HG03108 (cell line): ENCODE data around the gene TMED3.

Experiments
- ATAC-seq: cut with Tn5 transposase; IDR thresholded peaks from one replicate; pipeline ENCODE4 v1.9.1; 2021; ENCODE audit warnings: moderate library complexity; ENCODE audit not compliant: unreplicated experiment

The TMED3 gene

DNA sequence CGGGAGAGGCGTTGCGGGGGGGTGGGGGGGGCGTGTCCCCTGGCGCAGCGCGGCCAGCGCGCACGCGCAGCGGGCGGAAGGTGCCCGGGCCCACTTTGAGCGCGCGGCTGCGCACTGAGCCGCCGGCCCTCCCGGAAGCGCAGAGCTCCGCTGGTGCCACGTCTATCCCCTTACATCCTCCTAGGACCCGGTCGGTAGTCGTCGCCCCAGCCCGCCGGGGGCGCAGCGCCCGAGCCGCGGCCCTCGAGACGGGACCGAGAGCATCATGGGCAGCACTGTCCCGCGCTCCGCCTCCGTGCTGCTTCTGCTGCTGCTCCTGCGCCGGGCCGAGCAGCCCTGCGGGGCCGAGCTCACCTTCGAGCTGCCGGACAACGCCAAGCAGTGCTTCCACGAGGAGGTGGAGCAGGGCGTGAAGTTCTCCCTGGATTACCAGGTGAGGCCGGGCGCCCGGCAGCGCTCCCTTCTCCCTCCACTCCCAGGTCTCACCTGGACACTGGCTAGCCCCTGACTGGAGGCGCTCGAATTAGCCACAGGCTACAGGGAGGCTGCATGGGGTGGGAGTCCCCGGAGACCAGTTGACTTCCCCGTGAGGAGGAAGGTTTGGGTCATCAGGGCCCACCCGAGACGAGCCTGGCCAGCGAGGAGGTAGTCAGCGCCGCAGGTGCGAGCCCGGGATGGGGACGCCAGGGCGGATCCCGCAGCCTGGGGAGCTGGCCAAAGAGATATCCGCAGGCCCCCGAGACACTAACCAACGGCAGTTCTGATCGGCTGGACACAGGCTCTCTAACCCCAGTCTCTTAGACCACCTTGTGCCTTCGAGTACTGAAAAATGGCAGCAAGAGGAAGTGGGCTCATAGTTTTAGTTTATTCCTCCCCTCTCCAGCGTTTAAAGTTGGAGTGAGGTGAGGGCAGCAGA is at the start of gene TMED3:
TSS of gene TMED3 (plus strand) at position 128 of the 916 bp plus-strand sequence. CDS start at position 266, 138 bp downstream.
- peak; percentile 94 for ATAC-seq

DNA sequence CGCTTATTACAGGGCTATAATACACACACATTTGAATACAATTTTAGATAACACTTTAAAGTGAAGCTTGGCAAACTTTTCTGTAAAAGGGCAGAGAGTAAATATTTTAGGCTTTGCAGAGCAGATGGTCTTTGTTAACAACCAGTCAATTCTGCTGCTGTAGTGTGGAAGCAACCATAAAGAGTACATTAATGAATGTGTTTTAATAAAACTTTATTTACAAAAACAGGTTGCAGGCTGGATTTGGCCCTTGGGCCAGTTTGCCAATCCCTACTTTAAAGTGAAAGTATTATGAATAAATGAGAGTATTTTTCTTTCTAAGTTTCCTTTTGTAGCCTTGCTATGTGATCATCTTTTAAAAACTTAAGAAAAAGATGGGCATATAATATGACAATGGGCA is 49.1 kb upstream of the TMED3 start:
- ATAC-seq: no peak

- no peak for ATAC-seq
Measured at GRCh38 chr15:79265167-79265566, 45.7 kb upstream of the TMED3 start.

DNA sequence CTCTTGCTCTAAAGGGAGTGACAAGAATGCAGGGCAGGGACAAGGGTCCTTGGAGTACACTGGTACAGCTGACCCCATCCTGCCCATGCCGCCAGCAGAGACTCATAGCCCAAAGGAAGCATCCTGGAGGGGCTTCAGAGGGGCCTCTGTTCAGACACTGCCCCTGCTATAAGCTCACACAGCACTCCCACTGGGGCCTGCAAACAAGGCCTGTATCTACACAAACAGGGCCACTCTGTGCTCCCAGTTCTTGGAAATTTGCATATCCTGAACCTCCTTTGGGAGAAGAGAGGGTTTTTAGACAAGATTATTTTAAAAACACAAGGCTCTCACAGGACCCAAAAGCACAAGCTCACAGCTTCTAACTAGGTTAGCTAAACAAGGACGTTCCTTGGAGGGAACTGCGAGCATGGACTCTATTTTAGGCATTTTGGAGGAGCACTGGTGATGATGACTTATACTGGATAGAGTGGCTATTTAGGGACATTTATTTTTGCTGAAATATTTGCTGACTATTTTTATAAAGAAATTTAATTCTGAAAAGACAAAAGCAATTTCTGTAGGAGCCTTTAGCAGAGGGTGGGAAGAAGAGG is 44.8 kb upstream of the TMED3 start:
- no peak for ATAC-seq

- ATAC-seq: no peak
Measured at GRCh38 chr15:79282371-79283251, 28.3 kb upstream of the TMED3 start, which contains the start of gene ANKRD34C. Gene ANKRD34C (plus strand): TSS chr15:79282722. CDS start chr15:79293285, 10,563 bp downstream.

DNA sequence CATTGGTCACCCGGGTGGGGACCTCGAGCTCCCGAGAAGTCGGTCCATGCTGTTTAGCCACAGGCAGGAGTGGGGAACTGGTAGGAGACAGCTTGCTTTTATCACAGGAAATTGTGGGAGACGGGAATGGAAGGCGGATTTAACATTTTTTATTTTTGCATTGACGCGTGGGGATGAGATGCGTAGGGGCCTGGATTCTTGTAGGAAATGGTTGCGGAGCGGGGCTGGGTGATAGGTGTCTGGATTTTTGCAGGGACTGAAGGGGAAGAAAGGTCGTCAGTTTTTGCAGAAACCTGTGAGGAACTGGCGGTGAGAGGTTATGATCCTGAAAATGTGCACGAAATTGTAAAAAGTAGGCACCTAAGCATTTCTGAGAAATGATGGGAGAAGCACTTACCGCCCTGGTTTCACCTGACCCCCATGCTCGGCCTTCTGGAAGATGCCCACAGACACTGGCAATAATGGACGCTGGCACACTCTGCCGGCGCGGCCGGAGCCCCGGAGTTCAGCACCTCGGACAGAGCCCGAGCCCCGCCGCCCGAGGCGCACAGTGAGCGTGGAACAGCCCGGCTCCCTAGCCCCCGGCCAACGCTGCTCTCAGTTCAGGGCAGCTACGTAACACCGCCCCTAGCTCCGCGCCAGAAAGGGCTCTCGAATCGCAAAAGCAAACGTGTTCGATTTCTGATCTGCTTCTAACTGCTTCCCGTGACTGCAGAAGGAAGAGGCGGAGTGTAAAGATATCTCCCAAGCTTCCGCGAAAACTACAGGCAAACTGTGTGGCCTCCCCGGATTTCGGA is 27.5 kb upstream of the TMED3 start:
- ATAC-seq: no peak

DNA sequence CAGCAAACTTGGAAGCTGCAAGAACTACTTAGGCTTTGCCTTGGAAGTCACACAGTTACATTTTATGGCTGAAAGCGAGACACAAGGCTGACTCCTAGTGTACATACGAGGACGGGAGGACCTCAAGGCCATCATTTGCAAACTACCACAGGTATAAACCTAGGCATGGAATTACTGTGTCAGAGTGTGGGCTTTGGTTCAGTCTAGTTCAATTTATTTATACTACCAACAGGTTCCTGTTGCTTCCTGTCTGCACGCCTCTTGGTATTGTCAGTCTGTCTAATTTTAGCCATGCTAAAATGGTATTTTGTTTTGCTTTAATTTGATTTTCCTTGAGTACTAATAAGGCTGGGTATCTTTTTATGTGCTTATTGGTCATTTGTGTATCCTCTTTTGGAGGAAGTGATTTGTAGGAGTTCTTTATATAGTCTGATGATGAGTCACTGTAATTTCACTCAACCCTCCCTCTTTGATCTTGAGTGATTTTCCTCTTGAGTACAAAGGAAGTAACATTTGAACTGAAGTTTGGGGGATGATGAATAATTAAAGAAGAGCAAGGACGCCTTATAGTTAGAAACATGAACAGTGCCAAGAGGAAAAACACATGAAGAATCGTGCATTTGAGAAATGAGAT is 20.2 kb upstream of the TMED3 start:
- ATAC-seq: no peak

- no peak for ATAC-seq
Measured at GRCh38 chr15:79292011-79292410, 18.9 kb upstream of the TMED3 start.

DNA sequence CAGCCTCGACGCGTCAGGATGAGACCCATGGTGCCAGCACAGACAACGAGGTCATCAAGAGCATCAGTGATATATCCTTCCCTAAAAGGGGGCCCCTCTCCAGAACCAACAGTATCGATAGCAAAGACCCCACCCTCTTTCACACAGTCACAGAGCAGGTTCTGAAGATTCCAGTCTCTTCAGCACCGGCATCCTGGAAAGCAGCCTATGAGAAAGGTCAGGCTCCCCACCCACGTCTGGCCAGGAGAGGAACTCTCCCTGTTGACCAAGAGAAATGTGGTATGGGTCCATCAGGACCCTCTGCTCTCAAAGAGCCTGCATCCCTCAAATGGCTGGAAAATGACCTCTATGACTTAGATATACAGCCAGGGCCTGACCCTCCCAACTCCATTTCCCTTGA is 16.8 kb upstream of the TMED3 start:
- ATAC-seq: no peak

GRCh38 chr15:79296583-79296982 is 14.3 kb upstream of the TMED3 start:
- no peak for ATAC-seq

- ATAC-seq: no peak
Measured at GRCh38 chr15:79299126-79299840, 11.6 kb upstream of the TMED3 start.

GRCh38 chr15:79299841-79300235 is 11.1 kb upstream of the TMED3 start:
- ATAC-seq: no peak

GRCh38 chr15:79307251-79307650 is 3.7 kb upstream of the TMED3 start:
- ATAC-seq: no peak

- ATAC-seq: no peak
Measured at GRCh38 chr15:79308874-79309273, 2.0 kb upstream of the TMED3 start.

DNA sequence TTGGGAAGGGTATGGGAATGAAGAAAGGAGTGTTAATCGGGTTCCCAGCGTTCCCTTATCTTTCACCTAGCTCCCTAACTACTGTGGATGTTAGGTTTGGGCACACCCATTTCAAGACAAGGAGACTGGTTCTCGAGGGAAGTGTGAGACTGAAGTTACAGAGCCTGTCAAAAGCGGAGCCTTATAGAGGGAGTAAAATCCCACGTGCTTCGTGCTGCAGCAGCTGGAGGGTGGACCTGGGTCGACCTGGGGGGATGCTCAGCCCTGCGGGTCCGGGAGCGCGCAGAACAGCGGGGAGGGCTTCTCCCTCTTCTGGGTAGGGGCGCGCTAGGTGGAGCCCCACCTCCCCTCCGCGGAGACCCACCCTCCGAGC is 314 bp upstream of the TMED3 start:
- peak; percentile 22 for ATAC-seq

- ATAC-seq: no peak
Measured at GRCh38 chr15:79311901-79312553, 1.1 kb downstream of the TMED3 start.

DNA sequence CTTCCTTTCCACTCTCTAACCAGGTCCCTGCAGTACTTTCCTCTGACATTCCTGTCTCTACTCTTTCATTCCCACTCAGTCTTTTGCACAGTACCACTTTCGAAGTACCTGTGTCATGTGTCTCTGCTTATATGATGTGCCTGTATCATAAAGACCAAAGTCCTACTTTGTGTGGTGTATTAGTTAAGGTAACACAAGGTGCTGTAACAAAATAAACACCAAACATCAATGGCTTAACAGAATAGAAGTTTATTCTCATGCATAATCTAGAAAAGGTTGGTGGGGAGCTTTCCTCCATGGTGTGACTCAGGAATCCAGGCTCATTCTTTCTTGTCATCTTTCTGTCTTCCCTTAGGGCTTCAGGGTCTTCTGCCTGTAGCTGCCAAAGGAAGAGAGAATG is 3.3 kb downstream of the TMED3 start:
- no peak for ATAC-seq

DNA sequence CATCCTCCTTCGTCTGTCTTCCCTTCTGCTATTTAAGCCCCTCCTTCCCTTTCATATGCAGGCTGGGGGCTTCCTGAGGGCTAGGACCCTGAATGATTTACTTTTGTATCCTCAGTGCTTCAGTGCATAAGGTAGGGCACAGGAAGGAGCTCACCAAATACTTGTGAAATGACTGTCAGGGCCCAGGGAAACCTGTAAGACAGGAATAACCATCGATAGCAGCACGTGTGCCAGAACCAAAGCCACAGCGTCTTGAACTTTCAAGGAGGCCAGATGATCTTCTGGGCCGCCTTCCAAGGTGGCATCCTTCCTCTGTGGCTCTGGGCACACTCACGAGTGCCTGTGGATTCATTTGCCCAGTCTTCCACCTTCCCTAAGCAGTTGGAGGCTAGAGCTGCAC is 3.9 kb downstream of the TMED3 start:
- no peak for ATAC-seq
